HepG2 (cell line): ENCODE measurements around the gene ACP7. TPM values are rescaled to one million over a fixed set of nuclear protein-coding genes. Genes with fewer than 3 reads are reported as not detected.

Experiments used
- ETV5 ChIP-seq: IDR thresholded peaks from 2 replicates; pipeline ENCODE4 v1.6.1; 2018; ENCODE audit warnings: missing biosample characterization, missing genetic modification reagents, inconsistent platforms, borderline replicate concordance
- HMGXB4 ChIP-seq, 2 experiments: sonication (generic) in 1 of 2; formaldehyde crosslinking in 1 of 2; IDR thresholded peaks; 2 replicates each; pipeline versions ENCODE4 v1.4.0 to v1.6.1; 2018 to 2020; ENCODE audit warnings: missing genetic modification reagents in 2 of 2, borderline replicate concordance in 1 of 2, low read depth in 1 of 2, mild to moderate bottlenecking in 1 of 2, missing biosample characterization in 1 of 2
- HNRNPLL ChIP-seq: fragments of 200-400 bp; formaldehyde crosslinking; IDR thresholded peaks from 2 replicates; pipeline ENCODE4 v1.6.1; 2017; ENCODE audit warnings: mild to moderate bottlenecking, low read depth, low read length; ENCODE audit not compliant: poor library complexity, severe bottlenecking
- NR2C2 ChIP-seq: sonication (generic); formaldehyde crosslinking; IDR thresholded peaks from 2 replicates; pipeline ENCODE4 v1.4.0; 2020; ENCODE audit warnings: missing genetic modification reagents, mild to moderate bottlenecking, moderate library complexity, borderline replicate concordance
- SALL1 ChIP-seq: sonication (generic); formaldehyde crosslinking; IDR thresholded peaks from 2 replicates; pipeline ENCODE4 v1.8.0; 2022; ENCODE audit warnings: mild to moderate bottlenecking, missing genetic modification reagents
- UBTF ChIP-seq: sonication (generic); formaldehyde crosslinking; IDR thresholded peaks from 2 replicates; pipeline ENCODE4 v1.4.0; 2020; ENCODE audit warnings: mild to moderate bottlenecking, missing genetic modification reagents
- ZBTB33 ChIP-seq: sonication (generic); formaldehyde crosslinking; IDR thresholded peaks from 2 replicates; pipeline ENCODE4 v1.4.0; 2020; ENCODE audit warnings: missing genetic modification reagents
- ZBTB49 ChIP-seq: sonication (generic); formaldehyde crosslinking; IDR thresholded peaks from 2 replicates; pipeline ENCODE4 v1.4.0; 2020; ENCODE audit warnings: missing genetic modification reagents, borderline replicate concordance
- ZNF280B ChIP-seq: sonication (generic); formaldehyde crosslinking; IDR thresholded peaks from 2 replicates; pipeline ENCODE4 v1.5.0; 2020; ENCODE audit warnings: missing genetic modification reagents, mild to moderate bottlenecking, borderline replicate concordance
- ZNF280D ChIP-seq: sonication (generic); formaldehyde crosslinking; IDR thresholded peaks from 2 replicates; pipeline ENCODE4 v1.5.1; 2020; ENCODE audit warnings: mild to moderate bottlenecking, missing genetic modification reagents
- ZNF746 ChIP-seq: sonication (generic); formaldehyde crosslinking; IDR thresholded peaks from 2 replicates; pipeline ENCODE4 v1.8.0; 2022; ENCODE audit warnings: mild to moderate bottlenecking, missing genetic modification reagents
- polyA plus RNA-seq, 8 experiments: library from polyadenylated mRNA; depleted of rRNA in 3 of 8; stranded (reverse) in 7 of 8; unstranded in 1 of 8; fragments of >200 nt; fragmentation: Illumina TruSeq in 4 of 8; extraction: Trizol in 4 of 8; gene quantifications; 2 replicates each; pipeline versions ENCODE4 v1.2.1 to v1.2.3, GENCODE V29; 2011 to 2016; ENCODE audit warnings: low read depth in 4 of 8, missing spikeins in 1 of 8, mixed read lengths in 1 of 8; ENCODE audit not compliant: insufficient read depth in 1 of 8
- total RNA-seq, 5 experiments: library from RNA; depleted of rRNA; stranded (reverse); fragments of >200 nt; fragmentation: Illumina TruSeq; extraction: Trizol; gene quantifications; 2 replicates each; pipeline ENCODE4 v1.2.3, GENCODE V29; 2016; ENCODE audit warnings: low read depth in 1 of 5

The ACP7 gene
- total and polyA plus RNA-seq, 2 of the 13 experiments (the other 11 are each of a cell fraction or from before 2014, with no cell fraction given), result not detected

- TF ChIP-seq ZBTB33 (no peak), ZNF746 (CRISPR knock-in tag) (peak; percentile 100), SALL1 (CRISPR knock-in tag) (peak; percentile 72), ETV5 (CRISPR knock-in tag) (0 out of 2 replicates have a peak, but pooled peaks have one; percentile 5), HNRNPLL (peak; percentile 48), UBTF (CRISPR knock-in tag) (peak; percentile 45; the same call in 1 of the 2 replicates), ZBTB49 (CRISPR knock-in tag) (no peak), ZNF280B (peak; percentile 54; the same call in 1 of the 2 replicates), NR2C2 (CRISPR knock-in tag) (peak; percentile 48; the same call in 1 of the 2 replicates), HMGXB4 (CRISPR knock-in tag; IDR thresholded peaks at IDR 0.05; ENCODE audit: borderline replicate concordance in 1 of 2, low read depth in 1 of 2) (peak in 1 of 2 experiments; percentile 57; a peak in 2 of 4 replicates), ZNF280D (CRISPR knock-in tag) (no peak)
These were observed 61.2 kb downstream of the ACP7 start (continued) for GRCh38 chr19:39145180-39145953.
